HG02571 (cell line): ENCODE measurements around the gene SORCS1.
"Not testable (repeated sequence)": the region's sequence is repeated elsewhere in the genome, so short reads cannot be mapped to it uniquely, and the experiment has no call there.

Experiments used
- ATAC-seq: cut with Tn5 transposase; IDR thresholded peaks from one replicate; pipeline ENCODE4 v1.9.1; 2021; ENCODE audit warnings: mild to moderate bottlenecking, moderate library complexity; ENCODE audit not compliant: unreplicated experiment

SORCS1 gene

DNA sequence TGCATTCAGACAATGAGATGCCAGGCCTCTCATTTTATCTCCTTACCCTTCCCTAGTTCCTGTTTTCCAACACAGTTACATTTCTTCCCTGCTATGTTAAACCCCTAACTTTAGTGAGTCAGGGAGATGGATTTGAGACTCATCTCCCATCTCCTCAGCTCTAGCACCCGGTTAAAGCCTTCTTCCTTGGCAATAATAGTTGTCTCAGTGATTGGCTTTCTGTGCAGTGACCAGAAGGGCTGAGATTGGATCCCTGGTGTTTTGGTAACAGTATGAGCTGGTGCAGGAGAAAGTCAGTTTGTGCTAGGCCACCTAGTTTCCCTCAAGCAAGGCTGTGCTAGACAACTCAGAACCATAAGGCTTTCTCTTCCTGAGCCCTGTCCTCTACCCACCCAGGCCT lies 212.5 kb downstream of the SORCS1 start:
- ATAC-seq, result no peak

DNA sequence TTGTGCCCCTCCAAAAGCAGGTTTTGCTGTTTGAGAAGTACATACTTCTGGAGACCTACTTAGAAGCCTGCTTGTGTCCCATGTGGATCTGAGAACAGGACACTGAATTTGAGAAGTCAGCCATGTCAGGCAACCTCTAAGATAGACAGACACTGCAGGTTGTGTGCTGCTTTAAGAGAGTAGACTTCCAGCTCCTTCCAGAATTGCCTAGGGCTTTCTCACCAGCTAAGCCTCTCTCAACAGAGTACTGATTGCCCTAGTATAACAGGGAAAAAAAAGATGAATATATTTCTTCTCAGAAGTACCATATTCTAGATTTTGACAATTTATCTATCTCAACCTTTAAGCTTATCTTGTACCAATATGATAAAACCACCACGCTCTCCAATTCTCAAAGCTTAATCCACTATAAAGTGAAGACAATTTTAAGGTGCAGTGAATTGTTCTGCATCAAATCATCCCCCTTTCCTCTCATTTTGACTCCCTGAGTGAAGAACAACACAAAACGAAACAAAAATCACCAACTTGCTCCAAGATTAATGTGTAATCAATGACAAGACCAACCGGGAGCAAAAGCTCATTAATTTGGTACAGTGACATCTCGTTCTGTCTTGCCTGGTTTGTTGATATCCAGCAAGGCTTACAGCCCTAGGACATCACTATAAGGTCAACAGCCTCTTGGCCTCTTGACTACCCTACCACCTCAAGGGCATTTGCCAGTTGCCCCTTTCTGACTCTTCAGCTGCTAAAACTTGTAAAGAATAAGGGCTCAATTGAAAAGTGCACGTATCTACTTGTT lies 214.6 kb downstream of the SORCS1 start:
- no peak for ATAC-seq

DNA sequence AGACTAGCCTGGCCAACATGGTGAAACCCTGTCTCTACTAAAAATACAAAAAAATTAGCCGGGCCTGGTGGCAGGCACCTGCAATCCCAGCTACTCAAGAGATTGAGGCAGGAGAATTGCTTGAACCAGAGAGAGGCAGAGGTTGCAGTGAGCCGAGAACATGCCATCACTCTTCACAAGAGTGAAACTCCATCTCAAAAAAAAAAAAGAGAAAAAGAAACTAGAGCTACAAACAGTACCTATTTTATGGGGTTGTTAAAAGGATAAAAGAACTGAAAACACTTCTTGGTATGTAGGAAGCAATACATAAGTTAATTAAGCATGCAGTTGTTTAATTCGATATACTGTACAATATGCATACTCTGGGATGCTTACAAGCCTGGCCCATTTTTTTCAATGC lies 216.9 kb downstream of the SORCS1 start:
- ATAC-seq, result no peak

DNA sequence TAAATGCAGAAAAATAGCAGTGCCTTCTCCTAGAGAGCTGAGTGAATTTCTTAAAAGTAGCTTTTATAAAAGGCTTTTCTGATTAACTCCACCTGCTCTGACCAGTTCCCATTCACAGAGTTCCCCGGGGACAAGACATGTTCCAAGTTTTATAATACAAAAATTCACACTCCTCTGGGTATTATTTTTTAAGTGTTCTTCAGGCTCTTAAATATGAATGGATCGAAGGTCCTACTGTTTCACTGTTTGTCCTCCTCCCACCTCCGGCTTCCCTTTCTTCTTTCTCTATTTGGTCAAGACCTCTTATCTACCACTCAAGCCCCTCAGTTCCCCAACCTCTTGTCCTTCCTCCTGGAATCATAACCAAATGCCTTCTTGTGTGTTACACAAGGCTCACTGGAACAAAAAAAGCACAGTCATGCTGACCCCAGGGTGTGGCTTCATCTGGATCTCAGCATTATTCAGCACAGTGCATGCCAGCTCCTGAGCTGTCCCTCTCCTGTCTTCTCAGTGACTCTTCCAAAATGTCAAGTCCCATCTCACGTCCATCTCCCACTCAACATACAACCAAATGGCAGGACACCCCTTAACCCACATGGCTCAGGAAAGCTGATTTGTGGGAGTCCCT lies 222.4 kb downstream of the SORCS1 start:
- ATAC-seq, result no peak

DNA sequence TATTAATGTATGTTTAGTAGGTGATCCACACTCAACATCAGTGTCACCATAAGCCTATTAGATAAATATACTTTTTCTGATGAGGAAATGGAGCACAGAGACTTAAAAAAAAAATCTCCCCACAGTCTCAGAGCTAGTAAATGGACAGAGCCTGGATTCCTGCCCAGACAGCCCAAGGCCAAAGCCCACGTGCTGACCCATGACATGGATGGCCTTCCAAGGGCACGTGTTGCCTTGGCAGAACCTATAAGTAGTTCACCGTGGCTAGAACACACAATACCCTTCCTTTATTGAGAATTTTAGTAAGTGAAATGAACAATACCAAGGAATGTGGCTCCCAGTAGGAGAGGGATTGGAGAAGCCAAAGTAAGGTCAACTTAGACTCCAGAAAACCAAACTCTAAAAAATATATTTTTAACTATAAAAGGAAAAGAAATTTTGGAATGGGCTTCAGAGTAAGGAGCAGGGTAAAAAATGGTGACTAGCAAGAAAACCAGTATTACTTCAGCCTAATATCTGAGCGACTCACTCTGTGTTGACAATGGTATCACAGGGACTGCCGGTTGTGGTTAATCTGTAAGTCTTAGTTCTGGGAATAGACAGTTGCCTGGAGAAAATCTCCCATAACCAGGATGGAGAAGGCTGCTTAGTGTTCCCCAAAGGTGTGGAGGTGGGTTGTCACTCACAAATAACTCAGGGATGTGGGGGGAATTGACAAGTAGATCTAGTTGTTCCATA lies 223.0 kb downstream of the SORCS1 start:
- ATAC-seq, result no peak

DNA sequence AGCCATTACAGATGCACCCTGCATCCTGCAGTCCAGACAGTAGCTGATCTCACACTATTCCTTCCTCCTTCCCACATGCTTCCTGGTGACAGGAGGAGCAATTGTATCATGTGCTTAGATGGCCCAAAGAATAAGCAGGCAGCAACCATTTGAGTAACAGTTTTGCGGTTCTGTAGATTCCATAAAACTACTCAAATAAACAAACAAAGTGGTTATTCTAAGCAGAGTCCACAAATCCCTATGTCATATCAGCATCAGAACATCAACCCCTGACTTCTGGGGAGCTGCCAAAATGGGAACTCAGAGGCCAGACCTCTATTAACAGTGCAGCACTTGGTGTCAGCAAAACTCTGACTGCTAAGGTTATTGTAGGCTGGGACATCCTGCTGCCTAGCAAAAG lies 226.0 kb downstream of the SORCS1 start:
- ATAC-seq, result no peak

DNA sequence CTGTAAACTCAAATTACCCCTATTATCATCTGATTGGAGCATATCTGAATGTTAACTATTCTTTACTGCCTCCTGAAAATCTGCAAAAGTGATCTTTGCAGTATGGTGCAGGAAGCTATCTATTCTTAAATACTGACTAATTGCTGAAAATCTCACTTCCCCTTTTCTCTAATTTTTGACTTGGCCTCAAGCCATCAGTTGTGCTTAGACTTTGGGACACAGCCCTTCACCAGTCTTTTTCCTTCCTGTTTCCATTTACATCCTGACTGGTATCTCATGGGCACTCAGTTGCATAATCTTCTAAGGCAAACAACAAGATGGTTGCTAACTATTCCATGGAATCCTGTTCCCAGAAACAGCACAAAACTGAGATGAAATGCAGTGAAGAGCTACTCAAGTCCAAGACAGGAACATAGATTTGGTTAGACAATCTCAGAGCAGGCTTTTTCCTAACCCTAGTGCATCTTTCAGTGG lies 228.5 kb downstream of the SORCS1 start:
- peak; percentile 66 for ATAC-seq

DNA sequence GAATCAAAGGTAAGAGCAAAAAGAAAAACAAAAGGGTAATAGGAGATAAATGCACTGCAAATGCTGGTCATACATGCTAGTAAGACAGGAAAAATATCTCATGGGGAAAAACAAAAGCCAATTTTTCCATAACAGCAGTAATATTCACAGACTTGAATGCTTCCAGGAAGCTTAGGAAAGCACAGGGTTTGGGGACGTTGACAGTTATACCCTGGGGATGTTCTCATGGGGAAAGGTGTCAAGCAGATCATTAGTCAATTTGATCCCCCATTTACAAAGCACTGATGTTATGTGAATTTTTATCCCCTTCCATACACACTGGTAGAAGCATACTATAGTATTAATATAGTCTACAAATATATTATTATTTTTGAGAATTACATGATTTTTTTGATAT lies 232.7 kb downstream of the SORCS1 start:
- ATAC-seq, result no peak

DNA sequence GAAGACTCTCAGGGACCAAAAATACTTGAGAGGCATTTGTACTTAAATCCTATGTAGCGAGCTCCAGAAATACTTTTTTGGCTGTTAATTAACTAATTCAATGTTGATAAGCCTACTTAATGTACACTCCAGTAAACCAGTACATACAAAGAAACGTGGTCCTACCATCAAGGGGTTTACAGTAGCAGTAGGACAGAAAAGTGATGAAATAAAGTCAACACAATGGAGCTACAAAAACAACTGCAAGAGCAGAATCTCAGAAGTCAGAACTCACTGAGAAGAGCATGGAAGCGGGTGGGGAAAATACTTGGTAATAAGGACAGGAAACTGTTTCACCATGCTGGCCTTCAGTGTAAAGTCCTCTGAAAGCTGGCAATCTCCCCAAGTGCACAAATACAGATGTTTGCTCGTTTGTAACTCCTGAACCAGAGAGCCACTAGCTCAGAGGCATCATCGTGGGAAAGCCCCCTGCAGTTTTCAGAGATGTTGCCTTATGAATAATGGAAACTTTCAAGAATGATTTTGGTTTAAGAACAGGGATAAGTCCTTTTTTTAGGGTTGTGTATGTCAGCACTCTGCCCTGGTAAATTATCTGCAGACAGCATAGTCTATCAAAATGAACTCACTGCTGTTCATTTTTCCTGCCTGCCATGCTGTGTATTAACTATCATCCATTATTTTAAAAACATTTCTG lies 233.2 kb downstream of the SORCS1 start:
- ATAC-seq, result peak; percentile 79

DNA sequence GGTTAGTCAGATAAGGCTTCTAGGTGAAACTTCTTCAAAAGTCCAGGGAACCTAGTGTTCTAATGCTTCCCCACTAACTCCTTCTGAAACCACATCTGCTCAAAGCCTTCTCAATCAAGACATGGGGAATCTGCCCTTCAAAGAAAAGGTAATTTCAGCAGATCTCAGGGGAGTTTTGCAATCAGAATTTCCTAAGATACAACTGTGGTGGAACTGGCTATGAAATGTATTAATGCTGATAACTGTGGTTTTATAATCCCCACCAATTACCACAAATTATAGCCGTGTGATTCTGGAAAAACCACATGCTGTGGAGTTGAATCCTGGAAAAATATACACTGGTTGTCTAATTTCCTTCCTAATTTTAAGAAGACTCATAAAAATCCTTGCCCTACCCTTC lies 233.8 kb downstream of the SORCS1 start:
- no peak for ATAC-seq

DNA sequence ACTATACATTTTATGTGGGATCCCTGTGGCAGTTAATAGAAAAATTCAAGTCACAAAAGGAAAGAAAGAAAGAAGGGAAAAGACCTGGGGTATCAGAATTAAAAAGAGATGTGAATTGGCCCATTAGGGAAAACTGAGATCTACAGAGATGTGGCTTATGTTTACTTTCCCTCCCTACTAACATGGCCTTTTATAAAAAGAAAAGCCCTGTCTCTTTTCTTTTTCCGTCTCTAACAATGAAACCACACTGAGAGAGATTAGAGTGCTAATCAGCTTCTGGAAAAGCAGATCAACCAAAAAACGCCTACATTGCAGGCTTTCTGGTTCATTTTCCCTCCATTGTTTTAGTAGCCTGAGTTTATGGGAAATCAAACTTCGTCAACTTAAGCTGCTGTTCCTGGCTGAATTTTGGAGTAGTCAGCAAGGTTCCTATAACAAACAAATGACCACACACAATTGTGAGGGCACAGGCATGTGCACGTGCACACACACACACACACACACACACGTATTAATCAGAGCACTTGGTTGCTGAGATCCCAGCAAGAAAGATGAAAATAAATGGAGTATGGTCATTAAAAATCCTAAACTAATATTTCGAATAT lies 235.1 kb downstream of the SORCS1 start:
- no peak for ATAC-seq

DNA sequence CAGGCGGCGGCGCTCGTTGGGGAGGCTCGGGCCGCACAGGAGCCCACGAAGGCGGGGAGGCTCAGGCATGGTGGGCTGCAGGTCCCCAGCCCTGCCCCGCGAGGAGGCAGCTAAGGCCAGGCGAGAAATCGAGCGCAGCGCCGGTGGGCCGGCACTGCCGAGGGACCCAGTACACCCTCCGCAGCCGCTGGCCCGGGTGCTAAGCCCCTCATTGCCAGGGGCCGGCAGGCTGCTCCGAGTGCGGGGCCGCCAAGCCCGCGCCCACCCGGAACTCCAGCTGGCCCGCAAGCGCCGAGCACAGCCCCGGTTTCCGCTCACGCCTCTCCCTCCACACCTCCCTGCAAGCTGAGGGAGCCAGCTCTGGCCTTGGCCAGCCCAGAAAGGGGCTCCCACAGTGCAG lies 236.4 kb downstream of the SORCS1 start:
- ATAC-seq, result not testable (repeated sequence)

DNA sequence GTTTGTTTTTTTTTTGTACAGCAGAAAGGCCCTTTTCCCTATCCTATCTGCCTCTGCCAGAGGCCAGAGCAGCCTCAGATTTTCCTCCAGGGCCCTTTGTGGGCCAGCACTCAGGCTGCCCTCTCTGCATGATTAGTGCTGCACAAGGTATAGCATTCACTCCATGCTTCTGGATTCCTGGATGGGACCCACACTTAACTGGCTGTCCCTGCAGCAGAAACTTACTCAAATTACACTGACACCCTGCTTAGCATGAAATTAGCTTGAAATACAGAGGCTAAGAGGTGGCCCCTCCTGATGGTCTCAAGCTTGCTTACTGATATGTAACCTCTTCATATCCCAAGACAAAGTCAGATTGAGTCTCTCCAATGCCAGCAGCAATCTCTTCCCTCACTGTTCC lies 239.3 kb downstream of the SORCS1 start:
- no peak for ATAC-seq

DNA sequence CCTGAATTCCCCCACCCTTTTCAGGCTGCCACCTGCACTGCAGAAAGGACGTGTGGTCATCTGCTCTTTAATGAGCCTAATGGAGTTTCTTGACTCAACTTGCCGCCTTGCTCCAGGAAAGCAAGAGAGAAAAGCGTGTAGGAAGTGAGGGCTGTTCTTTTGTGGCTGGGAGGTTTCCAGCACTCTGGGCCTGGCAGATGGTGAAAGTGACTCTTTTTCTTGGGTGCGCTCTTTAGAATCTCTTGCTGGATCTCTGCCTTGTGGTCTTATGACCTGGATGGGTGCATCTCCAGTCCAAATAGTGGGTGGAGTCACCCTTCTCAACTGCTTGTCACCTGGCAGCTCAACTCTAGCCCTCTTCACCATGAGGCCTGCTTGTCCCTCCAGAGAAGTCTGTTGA lies 244.0 kb downstream of the SORCS1 start:
- ATAC-seq, result no peak

DNA sequence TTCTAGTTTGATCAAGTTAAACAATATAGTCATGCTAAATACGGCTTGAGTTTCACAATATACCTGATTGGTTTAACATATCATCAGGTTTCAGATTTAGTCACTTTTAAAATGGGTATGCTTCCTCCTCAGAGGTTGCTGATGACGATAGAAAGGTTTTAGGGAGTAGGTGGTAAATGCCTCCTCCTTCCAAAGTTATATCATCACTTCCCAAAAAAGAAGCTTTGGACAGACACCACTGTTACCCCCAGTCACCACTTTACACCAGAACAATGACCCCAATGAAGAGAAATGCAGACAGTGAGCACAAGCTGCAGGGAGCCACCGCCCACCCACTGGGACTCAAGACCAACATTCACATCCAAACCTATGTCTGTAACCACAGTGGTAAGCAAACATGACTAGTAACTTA lies 244.6 kb downstream of the SORCS1 start:
- peak; percentile 71 for ATAC-seq

DNA sequence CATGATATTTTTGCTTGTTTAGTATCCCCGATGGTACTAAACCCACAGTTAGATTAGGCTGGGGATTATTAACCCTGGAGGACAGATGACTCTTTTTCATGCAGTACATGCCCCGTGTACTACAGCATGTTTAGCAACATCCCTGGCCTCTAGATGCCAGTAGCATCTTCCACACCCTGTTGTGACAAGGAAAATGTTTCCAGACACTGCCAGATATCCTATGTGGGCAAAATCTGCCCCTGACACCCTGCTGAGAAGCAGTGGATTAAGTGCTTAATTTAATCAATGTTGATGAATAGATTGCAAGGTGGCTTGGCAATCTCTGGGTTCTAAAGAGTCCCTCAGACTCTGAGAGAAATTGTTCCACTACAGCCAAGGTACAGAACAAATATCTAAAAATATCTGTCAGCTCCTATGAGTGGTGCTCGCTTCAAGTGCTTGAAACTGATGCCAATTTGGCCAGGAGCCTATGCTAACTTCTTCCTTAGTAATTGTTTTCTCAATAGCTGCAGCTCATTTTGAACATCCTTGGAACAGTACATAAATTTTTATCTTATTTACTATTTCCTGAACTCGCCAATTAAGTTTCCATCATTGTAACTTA lies 247.0 kb downstream of the SORCS1 start:
- no peak for ATAC-seq

DNA sequence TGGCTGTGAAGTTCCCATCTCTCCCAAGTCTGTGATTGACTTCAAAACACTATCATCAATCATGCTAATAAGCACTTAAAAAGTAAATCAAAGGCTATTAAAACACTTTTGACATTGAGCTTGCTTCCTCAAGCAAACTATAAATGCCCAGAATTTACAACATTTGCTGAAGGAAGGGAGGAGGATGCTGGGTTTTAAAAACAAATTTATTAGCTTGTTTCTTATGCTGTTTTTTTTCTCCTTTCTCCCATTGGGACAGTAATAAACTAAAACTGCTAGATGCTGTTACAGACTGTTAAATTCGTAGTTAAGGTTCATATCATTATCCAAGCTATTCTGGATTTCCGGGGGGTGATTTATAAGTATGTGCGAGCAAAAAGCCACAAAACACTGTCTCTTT lies 250.5 kb downstream of the SORCS1 start:
- no peak for ATAC-seq

DNA sequence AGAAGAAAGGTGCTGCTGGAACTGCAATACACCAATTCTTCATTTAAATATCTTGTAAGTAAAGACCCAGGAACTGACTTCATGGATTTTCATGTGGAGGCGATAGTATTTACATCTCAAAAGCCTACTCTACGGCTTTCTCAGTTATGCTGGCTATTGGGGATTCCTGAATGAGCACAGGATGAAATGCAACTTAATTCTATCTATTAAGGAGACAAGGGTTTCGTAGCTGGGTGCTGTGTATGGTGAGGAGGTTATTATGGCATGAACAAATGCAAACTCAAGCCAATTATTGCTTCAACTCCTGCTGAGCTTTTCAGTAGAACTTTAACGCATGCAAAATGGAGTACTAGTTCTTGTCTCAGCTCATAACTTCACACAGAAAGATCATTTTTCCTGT lies 251.2 kb downstream of the SORCS1 start:
- no peak for ATAC-seq

DNA sequence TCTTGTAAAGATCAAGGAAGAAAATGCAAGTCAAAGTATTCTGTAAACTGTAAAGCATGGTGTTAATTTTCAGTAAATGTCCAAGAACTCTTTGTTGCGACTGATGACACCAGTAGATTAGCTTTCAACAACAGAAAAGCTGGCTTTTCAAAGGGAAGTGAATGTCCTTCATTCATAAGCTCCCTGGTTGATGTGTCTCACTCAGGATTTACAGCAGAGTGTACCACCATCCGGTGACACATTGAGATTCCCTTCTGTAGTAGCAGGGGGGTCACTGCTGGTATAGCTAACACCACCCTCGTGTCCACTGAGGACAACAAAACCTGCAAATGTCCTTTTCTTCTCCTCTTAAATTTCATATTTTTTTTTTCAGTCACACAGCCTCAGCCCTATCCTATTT lies 253.4 kb downstream of the SORCS1 start:
- ATAC-seq, result no peak

DNA sequence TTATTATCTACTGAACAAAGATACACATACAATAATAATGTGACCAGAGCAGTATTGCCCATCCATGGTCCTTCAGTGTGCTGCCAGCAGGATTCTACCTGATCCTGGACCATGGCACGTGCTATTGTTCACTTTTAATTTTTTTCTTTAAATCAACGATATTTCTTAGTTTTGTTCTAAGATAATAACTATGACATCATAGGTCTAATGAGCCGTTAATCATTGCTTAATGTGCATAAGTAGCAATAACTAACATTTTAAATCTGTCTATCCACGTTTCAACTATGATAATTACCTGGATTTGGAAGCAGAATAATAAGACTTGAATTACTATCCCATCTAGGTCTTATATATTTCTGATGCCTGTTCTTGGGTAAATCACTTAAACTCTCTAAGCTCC lies 253.8 kb downstream of the SORCS1 start:
- no peak for ATAC-seq
